Measurements from ENCODE around the gene RBMS3.

DNA sequence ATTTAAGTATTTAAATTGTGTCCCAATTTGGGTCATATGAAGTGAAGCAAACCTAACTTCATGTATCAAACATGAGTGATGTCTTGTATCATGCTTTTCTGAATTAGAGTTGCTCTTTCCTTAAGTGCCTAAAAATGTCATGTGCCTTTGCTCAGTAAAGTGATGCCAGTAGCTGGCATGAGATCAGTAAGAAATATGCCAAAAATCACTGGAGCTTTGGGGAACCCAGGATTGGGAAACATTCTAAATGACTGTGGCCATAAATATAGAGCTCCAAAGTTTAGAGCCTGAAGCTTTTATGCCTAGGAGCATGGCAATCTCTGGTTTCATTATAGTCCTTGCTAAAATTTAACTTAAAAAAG lies 33.8 kb downstream of the RBMS3 start:
- TF ChIP-seq CTCF (IDR thresholded peaks at IDR 0.05) (no peak), POLR2A (IDR thresholded peaks at IDR 0.05) (no peak)

Data from thyroid gland (tissue), 4 donors.